Measurements from ENCODE around the gene LRP1B.

The LRP1B gene

DNA sequence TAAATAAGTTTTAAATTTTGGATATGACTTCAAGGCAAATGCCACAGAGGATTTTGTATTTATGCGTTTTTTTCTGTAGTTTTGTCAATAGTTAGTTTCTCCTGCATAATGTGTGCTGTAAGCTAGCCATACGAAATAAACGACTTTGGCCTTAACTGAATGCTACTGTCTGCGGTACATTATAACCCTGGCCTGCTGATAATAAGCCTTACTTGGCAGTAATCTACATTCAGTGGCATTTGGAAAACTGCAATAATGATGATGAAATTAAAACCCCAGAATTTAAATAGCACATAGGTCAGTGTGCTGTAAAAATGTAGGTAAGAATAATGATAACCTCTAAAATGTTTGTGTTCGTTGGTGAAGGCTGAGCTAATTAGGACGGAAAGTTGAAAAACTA, 88.8 kb downstream of the LRP1B start:
- TF ChIP-seq ZNF274 (IDR thresholded peaks at IDR 0.05; ENCODE audit: low read depth, low read length) (no peak), YY1 (IDR thresholded peaks at IDR 0.05; ENCODE audit: insufficient read depth, insufficient read length) (no peak), SUZ12 (IDR thresholded peaks at IDR 0.05; ENCODE audit: extremely low read depth, insufficient read depth, insufficient read length) (no peak)
- Histone ChIP-seq H3K9ac (ENCODE audit: insufficient read length, low read depth) (no peak overlapping the region), H3K27me3 (ENCODE audit: insufficient read depth, insufficient read length) (no peaks in the 10 kb centered on the region), H3K4me3 (ENCODE audit: insufficient read length, low read depth) (no peak overlapping the region), H3K9me3 (ENCODE audit: insufficient read depth, low read length) (no peaks in the 10 kb centered on the region), H3K4me1 (ENCODE audit: insufficient read depth, insufficient read length) (no peaks in the 10 kb centered on the region), H3K36me3 (ENCODE audit: insufficient read depth, insufficient read length, low read length) (no peaks in the 10 kb centered on the region)
- DNase-seq (ENCODE audit: low read depth, low spot score) = no peak

DNA sequence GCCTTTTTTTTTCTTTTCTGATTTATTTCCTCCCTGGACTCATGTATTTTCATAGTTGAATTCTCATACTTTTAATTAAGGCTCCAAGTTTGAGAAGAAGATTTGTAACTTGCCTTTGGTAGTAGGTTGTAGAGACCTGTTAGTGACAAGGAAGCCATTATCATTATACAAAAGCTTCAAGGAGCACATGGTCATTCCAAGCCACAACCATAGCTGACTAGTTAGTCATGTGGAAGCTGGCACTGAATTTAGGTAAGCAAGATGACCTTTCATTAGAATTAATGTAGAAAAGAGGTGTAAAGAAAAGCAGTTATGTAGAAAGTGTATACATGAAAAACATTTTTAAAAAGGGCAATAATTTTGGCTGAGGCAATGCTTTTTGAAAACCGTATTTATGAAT, 89.7 kb downstream of the LRP1B start:
- H3K9ac ChIP-seq (ENCODE audit: insufficient read length, low read depth) = no peak overlapping the region
- no peaks in the 10 kb centered on the region for H3K9me3 ChIP-seq (ENCODE audit: insufficient read depth, low read length)
- TF ChIP-seq YY1 (IDR thresholded peaks at IDR 0.05; ENCODE audit: insufficient read depth, insufficient read length) (no peak), ZNF274 (IDR thresholded peaks at IDR 0.05; ENCODE audit: low read depth, low read length) (no peak), SUZ12 (IDR thresholded peaks at IDR 0.05; ENCODE audit: extremely low read depth, insufficient read depth, insufficient read length) (no peak)
- no peaks in the 10 kb centered on the region for H3K27me3 ChIP-seq (ENCODE audit: insufficient read depth, insufficient read length)
- no peaks in the 10 kb centered on the region for H3K4me1 ChIP-seq (ENCODE audit: insufficient read depth, insufficient read length)
- H3K4me3 ChIP-seq (ENCODE audit: insufficient read length, low read depth) = no peak overlapping the region
- H3K36me3 ChIP-seq (ENCODE audit: insufficient read depth, insufficient read length, low read length) = no peaks in the 10 kb centered on the region
- no peak for DNase-seq (ENCODE audit: low read depth, low spot score)

DNA sequence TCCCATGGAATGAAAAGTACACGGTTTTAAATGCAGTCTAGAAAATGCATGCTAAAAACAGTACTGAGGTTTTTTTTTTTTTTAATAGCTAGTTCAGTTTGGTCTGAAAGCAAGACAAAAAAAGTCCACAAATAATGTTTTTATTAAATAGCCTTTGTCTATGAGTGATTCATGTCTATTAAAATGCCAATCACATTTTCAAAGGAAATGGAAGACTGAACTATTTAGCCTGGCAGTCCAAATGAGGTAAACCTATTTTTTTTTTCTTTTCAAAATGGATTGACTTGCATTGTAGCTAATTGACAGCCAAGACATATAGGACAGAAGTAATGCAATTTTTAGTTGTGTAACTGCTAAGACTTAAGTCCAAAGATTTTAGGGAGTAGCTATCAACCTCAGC, 90.3 kb downstream of the LRP1B start:
- no peaks in the 10 kb centered on the region for H3K4me1 ChIP-seq (ENCODE audit: insufficient read depth, insufficient read length)
- no peak for DNase-seq (ENCODE audit: low read depth, low spot score)
- no peak overlapping the region for H3K9ac ChIP-seq (ENCODE audit: insufficient read length, low read depth)
- H3K27me3 ChIP-seq (ENCODE audit: insufficient read depth, insufficient read length) = no peaks in the 10 kb centered on the region
- H3K9me3 ChIP-seq (ENCODE audit: insufficient read depth, low read length) = no peaks in the 10 kb centered on the region
- no peaks in the 10 kb centered on the region for H3K36me3 ChIP-seq (ENCODE audit: insufficient read depth, insufficient read length, low read length)
- no peak overlapping the region for H3K4me3 ChIP-seq (ENCODE audit: insufficient read length, low read depth)
- TF ChIP-seq YY1 (IDR thresholded peaks at IDR 0.05; ENCODE audit: insufficient read depth, insufficient read length) (no peak), ZNF274 (IDR thresholded peaks at IDR 0.05; ENCODE audit: low read depth, low read length) (no peak), SUZ12 (IDR thresholded peaks at IDR 0.05; ENCODE audit: extremely low read depth, insufficient read depth, insufficient read length) (no peak)

DNA sequence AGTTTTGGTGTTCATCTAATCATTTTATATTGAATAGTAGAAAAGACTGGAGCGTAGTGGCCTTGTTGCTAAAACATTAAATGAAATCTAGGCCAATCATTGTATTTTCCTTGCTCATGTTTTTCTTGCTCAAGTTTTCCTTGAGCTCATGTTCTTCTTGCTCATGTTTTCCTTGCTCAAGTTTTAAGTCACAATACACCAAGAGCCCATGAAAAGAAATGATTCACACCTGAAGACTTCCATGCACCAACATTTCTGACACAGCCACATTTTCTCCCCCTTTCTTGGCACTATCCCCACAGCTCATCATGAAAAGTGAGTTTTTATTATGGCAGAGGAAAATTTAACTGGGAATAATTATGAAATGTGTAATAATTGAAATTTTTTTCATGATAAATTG, 92.0 kb downstream of the LRP1B start:
- DNase-seq (ENCODE audit: low read depth, low spot score) = no peak
- Histone ChIP-seq H3K9ac (ENCODE audit: insufficient read length, low read depth) (no peak overlapping the region), H3K9me3 (ENCODE audit: insufficient read depth, low read length) (no peaks in the 10 kb centered on the region), H3K27me3 (ENCODE audit: insufficient read depth, insufficient read length) (no peaks in the 10 kb centered on the region), H3K4me3 (ENCODE audit: insufficient read length, low read depth) (no peak overlapping the region), H3K4me1 (ENCODE audit: insufficient read depth, insufficient read length) (no peaks in the 10 kb centered on the region), H3K36me3 (ENCODE audit: insufficient read depth, insufficient read length, low read length) (no peaks in the 10 kb centered on the region)
- no peak for TF ChIP-seq ZNF274 (IDR thresholded peaks at IDR 0.05; ENCODE audit: low read depth, low read length)
- TF ChIP-seq YY1 (IDR thresholded peaks at IDR 0.05; ENCODE audit: insufficient read depth, insufficient read length) = no peak
- TF ChIP-seq SUZ12 (IDR thresholded peaks at IDR 0.05; ENCODE audit: extremely low read depth, insufficient read depth, insufficient read length) = no peak

DNA sequence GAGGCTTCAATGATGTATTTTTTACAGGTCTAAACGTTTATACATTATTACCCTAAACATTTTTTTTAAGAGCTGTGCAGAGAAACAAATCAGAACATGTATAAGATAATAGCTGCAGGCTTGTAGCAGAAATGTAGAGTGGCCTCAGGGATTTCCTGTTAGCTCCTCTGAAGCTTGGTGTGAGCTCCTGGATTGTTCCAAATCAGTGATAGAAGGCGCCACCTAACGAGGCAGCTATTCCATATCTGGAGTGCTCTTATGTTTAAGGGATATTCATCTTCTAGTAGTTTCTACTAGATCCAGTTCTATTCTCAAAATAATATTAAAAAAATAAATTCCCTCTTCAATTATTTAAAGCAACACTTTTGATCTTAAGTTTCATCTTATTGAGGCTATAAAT, 93.1 kb downstream of the LRP1B start:
- no peaks in the 10 kb centered on the region for H3K4me1 ChIP-seq (ENCODE audit: insufficient read depth, insufficient read length)
- H3K9me3 ChIP-seq (ENCODE audit: insufficient read depth, low read length) = no peaks in the 10 kb centered on the region
- H3K36me3 ChIP-seq (ENCODE audit: insufficient read depth, insufficient read length, low read length) = no peaks in the 10 kb centered on the region
- no peak overlapping the region for H3K4me3 ChIP-seq (ENCODE audit: insufficient read length, low read depth)
- no peak for DNase-seq (ENCODE audit: low read depth, low spot score)
- no peak overlapping the region for H3K9ac ChIP-seq (ENCODE audit: insufficient read length, low read depth)
- no peak for TF ChIP-seq ZNF274 (IDR thresholded peaks at IDR 0.05; ENCODE audit: low read depth, low read length)
- TF ChIP-seq SUZ12 (IDR thresholded peaks at IDR 0.05; ENCODE audit: extremely low read depth, insufficient read depth, insufficient read length) = no peak
- no peak for TF ChIP-seq YY1 (IDR thresholded peaks at IDR 0.05; ENCODE audit: insufficient read depth, insufficient read length)
- no peaks in the 10 kb centered on the region for H3K27me3 ChIP-seq (ENCODE audit: insufficient read depth, insufficient read length)

DNA sequence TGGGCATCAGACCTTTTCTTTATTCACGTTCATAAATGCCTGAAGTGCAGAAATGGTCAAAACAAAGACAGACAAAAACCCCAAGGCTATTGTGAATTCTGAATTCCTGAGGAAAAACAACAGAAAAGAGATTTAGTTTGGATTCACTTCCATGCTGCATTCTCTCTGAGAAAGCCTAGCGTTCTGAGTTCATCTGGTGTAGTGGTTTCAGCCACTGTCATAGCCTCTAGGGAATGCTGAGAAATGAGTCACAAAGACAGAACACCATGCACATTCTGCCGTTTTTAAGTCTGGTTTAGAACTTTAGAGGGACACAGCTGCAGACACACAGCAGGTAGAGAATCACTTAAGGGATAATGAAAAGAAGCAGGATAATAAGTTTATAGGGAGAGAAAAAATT, 93.8 kb downstream of the LRP1B start:
- no peak for TF ChIP-seq ZNF274 (IDR thresholded peaks at IDR 0.05; ENCODE audit: low read depth, low read length)
- TF ChIP-seq YY1 (IDR thresholded peaks at IDR 0.05; ENCODE audit: insufficient read depth, insufficient read length) = no peak
- TF ChIP-seq SUZ12 (IDR thresholded peaks at IDR 0.05; ENCODE audit: extremely low read depth, insufficient read depth, insufficient read length) = no peak
- no peak for DNase-seq (ENCODE audit: low read depth, low spot score)
- Histone ChIP-seq H3K9ac (ENCODE audit: insufficient read length, low read depth) (no peak overlapping the region), H3K9me3 (ENCODE audit: insufficient read depth, low read length) (no peaks in the 10 kb centered on the region), H3K4me1 (ENCODE audit: insufficient read depth, insufficient read length) (no peaks in the 10 kb centered on the region), H3K27me3 (ENCODE audit: insufficient read depth, insufficient read length) (no peaks in the 10 kb centered on the region), H3K36me3 (ENCODE audit: insufficient read depth, insufficient read length, low read length) (no peaks in the 10 kb centered on the region), H3K4me3 (ENCODE audit: insufficient read length, low read depth) (no peak overlapping the region)

DNA sequence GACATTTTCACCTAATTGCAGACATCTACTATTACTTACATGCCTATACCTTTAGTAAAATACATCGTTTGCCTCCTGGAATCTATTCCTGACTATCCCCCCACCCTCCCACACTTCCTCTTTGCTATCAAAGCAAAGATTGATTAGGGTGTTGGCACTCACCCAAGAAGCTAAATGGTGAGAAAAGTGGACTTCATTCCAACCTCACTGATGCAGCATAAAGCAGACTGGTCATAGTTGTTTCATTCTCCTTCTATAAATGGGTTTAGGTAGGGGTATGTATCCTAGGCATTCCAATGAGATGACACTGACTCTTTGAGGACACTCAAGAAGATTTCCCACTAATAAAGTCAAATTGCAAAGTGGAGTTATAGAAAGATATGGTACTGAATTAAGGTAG, 97.4 kb downstream of the LRP1B start:
- no peaks in the 10 kb centered on the region for H3K36me3 ChIP-seq (ENCODE audit: insufficient read depth, insufficient read length, low read length)
- H3K4me3 ChIP-seq (ENCODE audit: insufficient read length, low read depth) = no peak overlapping the region

DNA sequence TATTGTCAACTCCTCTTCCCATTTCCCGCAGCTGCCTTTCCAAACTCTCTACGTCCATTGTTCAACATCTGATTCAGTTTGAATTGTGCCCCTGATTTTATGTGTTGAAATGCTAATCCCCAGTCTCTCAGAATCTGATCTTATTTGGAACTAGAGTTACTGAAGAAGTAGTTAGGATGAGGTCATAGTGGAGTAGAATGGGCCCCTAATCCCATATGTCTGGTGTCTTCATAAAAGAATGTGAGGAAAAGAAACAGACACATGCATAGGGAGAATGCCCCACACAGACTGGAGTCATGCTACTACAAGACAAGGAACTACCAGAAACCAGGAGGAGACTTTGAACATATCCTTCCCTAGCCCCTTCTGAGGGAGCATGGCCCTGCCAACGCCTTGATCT, 99.2 kb downstream of the LRP1B start:
- H3K4me3 ChIP-seq (ENCODE audit: insufficient read length, low read depth) = no peak overlapping the region
- H3K4me1 ChIP-seq (ENCODE audit: insufficient read depth, insufficient read length) = no peaks in the 10 kb centered on the region
- DNase-seq (ENCODE audit: low read depth, low spot score) = no peak
- no peaks in the 10 kb centered on the region for H3K36me3 ChIP-seq (ENCODE audit: insufficient read depth, insufficient read length, low read length)
- no peak overlapping the region for H3K9ac ChIP-seq (ENCODE audit: insufficient read length, low read depth)
- no peaks in the 10 kb centered on the region for H3K27me3 ChIP-seq (ENCODE audit: insufficient read depth, insufficient read length)
- H3K9me3 ChIP-seq (ENCODE audit: insufficient read depth, low read length) = no peaks in the 10 kb centered on the region
- no peak for TF ChIP-seq SUZ12 (IDR thresholded peaks at IDR 0.05; ENCODE audit: extremely low read depth, insufficient read depth, insufficient read length)
- TF ChIP-seq ZNF274 (IDR thresholded peaks at IDR 0.05; ENCODE audit: low read depth, low read length) = no peak
- no peak for TF ChIP-seq YY1 (IDR thresholded peaks at IDR 0.05; ENCODE audit: insufficient read depth, insufficient read length)

More for the DNA sequence above, 97.4 kb downstream of the LRP1B start:
- no peaks in the 10 kb centered on the region for H3K9me3 ChIP-seq (ENCODE audit: insufficient read depth, low read length)
- no peak for TF ChIP-seq YY1 (IDR thresholded peaks at IDR 0.05; ENCODE audit: insufficient read depth, insufficient read length)
- no peak for TF ChIP-seq ZNF274 (IDR thresholded peaks at IDR 0.05; ENCODE audit: low read depth, low read length)
- TF ChIP-seq SUZ12 (IDR thresholded peaks at IDR 0.05; ENCODE audit: extremely low read depth, insufficient read depth, insufficient read length) = no peak
- no peaks in the 10 kb centered on the region for H3K4me1 ChIP-seq (ENCODE audit: insufficient read depth, insufficient read length)
- H3K9ac ChIP-seq (ENCODE audit: insufficient read length, low read depth) = no peak overlapping the region
- no peak for DNase-seq (ENCODE audit: low read depth, low spot score)
- no peaks in the 10 kb centered on the region for H3K27me3 ChIP-seq (ENCODE audit: insufficient read depth, insufficient read length)

Measured in NT2/D1 (cell line).